IPS-11a (cell line): ENCODE results near the gene NPM3.
A peak's percentile ranks its signal among the peaks of the same experiment; 100 is the strongest.

Experiments used
- H3K4me3 ChIP-seq: one replicate; pipeline ENCODE4 v1.5.1; 2013; ENCODE audit warnings: low read depth, low read length, control low read depth

The NPM3 gene

GRCh38 chr10:101782811-101783735, at the start of gene NPM3:
TSS of gene NPM3 (minus strand) at chr10:101783446. CDS start at chr10:101783390, 56 bp downstream.
- H3K4me3 ChIP-seq = peak within 1 kb of the TSS; percentile 95

- no peak overlapping the region for H3K4me3 ChIP-seq
Observed at GRCh38 chr10:101832325-101832771, 49.1 kb upstream of the NPM3 start.

GRCh38 chr10:101831169-101831811, 48.0 kb upstream of the NPM3 start:
- peak overlapping the region; percentile 51 for H3K4me3 ChIP-seq

GRCh38 chr10:101830322-101831168, 47.3 kb upstream of the NPM3 start:
- H3K4me3 ChIP-seq = peak overlapping the region; percentile 51

GRCh38 chr10:101829561-101830315, 46.5 kb upstream of the NPM3 start:
- H3K4me3 ChIP-seq = peak overlapping the region; percentile 51

- peak overlapping the region; percentile 17 for H3K4me3 ChIP-seq
Observed at GRCh38 chr10:101828766-101829551, 45.7 kb upstream of the NPM3 start.

GRCh38 chr10:101827919-101828600, 44.8 kb upstream of the NPM3 start:
- no peak overlapping the region for H3K4me3 ChIP-seq

- no peak overlapping the region for H3K4me3 ChIP-seq
Observed at GRCh38 chr10:101826852-101827434, 43.7 kb upstream of the NPM3 start.

- H3K4me3 ChIP-seq = no peak overlapping the region
Observed at GRCh38 chr10:101824736-101825135, 41.5 kb upstream of the NPM3 start.

- peak overlapping the region; percentile 72 for H3K4me3 ChIP-seq
Observed at GRCh38 chr10:101818872-101819633, 35.8 kb upstream of the NPM3 start.

- peak within 1 kb of the TSS; percentile 97 for H3K4me3 ChIP-seq
Observed at GRCh38 chr10:101818119-101818871, 35.0 kb upstream of the NPM3 start, which contains the start of gene OGA. TSS of gene OGA (minus strand) at chr10:101818444. CDS start at chr10:101818022, 422 bp downstream.

- H3K4me3 ChIP-seq = peak overlapping the region; percentile 97
Observed at GRCh38 chr10:101817337-101818118, 34.3 kb upstream of the NPM3 start.

GRCh38 chr10:101816913-101817336, 33.7 kb upstream of the NPM3 start:
- peak overlapping the region; percentile 97 for H3K4me3 ChIP-seq

- peak overlapping the region; percentile 97 for H3K4me3 ChIP-seq
Observed at GRCh38 chr10:101816376-101816775, 33.1 kb upstream of the NPM3 start.

GRCh38 chr10:101814466-101815071, 31.3 kb upstream of the NPM3 start:
- no peak overlapping the region for H3K4me3 ChIP-seq

GRCh38 chr10:101812606-101813005, 29.4 kb upstream of the NPM3 start:
- no peak overlapping the region for H3K4me3 ChIP-seq
